ENCODE measurements around the gene TWIST2.

TWIST2 gene

GRCh38 chr2:238907717-238908173 lies 59.9 kb downstream of the TWIST2 start:
- no peak for DNase-seq

- no peak for DNase-seq
Measured at GRCh38 chr2:238908960-238909951, 61.4 kb downstream of the TWIST2 start.

GRCh38 chr2:238910751-238911351 lies 63.0 kb downstream of the TWIST2 start:
- peak; percentile 93 for DNase-seq

- no peak for DNase-seq
Measured at GRCh38 chr2:238911376-238912227, 63.7 kb downstream of the TWIST2 start.

GRCh38 chr2:238912228-238912915 lies 64.5 kb downstream of the TWIST2 start:
- DNase-seq, result no peak

GRCh38 chr2:238912916-238913875 lies 65.3 kb downstream of the TWIST2 start:
- no peak for DNase-seq

GRCh38 chr2:238913931-238914647 lies 66.2 kb downstream of the TWIST2 start:
- no peak for DNase-seq

- no peak for DNase-seq
Measured at GRCh38 chr2:238914648-238915015, 66.7 kb downstream of the TWIST2 start.

GRCh38 chr2:238915196-238915595 lies 67.3 kb downstream of the TWIST2 start:
- DNase-seq, result no peak

GRCh38 chr2:238915596-238915995 lies 67.7 kb downstream of the TWIST2 start:
- no peak for DNase-seq

GRCh38 chr2:238916176-238916874 lies 68.4 kb downstream of the TWIST2 start:
- DNase-seq, result no peak

GRCh38 chr2:238916875-238917590 lies 69.1 kb downstream of the TWIST2 start:
- DNase-seq, result no peak

- no peak for DNase-seq
Measured at GRCh38 chr2:238919307-238919706, 71.4 kb downstream of the TWIST2 start.

- no peak for DNase-seq
Measured at GRCh38 chr2:238920053-238920452, 72.2 kb downstream of the TWIST2 start.

- no peak for DNase-seq
Measured at GRCh38 chr2:238920601-238921001, 72.7 kb downstream of the TWIST2 start.

GRCh38 chr2:238921259-238921658 lies 73.4 kb downstream of the TWIST2 start:
- DNase-seq, result no peak

GRCh38 chr2:238921681-238922319 lies 73.9 kb downstream of the TWIST2 start:
- DNase-seq, result no peak

- DNase-seq, result no peak
Measured at GRCh38 chr2:238922435-238922834, 74.5 kb downstream of the TWIST2 start.

GRCh38 chr2:238924032-238924431 lies 76.1 kb downstream of the TWIST2 start:
- DNase-seq, result no peak

Data from COR-L47 (cell line).